GM19468 (cell line): ENCODE results near the gene HBG1.
"Not testable (repeated sequence)": the region's sequence is repeated elsewhere in the genome, so short reads cannot be mapped to it uniquely, and the experiment has no call there.

Experiments
- ATAC-seq: cut with Tn5 transposase; IDR thresholded peaks from one replicate; pipeline ENCODE4 v1.9.1; 2021; ENCODE audit warnings: mild to moderate bottlenecking, moderate library complexity, moderate number of reproducible peaks; ENCODE audit not compliant: unreplicated experiment; ENCODE audit errors: extremely low read depth

Gene HBG1

DNA sequence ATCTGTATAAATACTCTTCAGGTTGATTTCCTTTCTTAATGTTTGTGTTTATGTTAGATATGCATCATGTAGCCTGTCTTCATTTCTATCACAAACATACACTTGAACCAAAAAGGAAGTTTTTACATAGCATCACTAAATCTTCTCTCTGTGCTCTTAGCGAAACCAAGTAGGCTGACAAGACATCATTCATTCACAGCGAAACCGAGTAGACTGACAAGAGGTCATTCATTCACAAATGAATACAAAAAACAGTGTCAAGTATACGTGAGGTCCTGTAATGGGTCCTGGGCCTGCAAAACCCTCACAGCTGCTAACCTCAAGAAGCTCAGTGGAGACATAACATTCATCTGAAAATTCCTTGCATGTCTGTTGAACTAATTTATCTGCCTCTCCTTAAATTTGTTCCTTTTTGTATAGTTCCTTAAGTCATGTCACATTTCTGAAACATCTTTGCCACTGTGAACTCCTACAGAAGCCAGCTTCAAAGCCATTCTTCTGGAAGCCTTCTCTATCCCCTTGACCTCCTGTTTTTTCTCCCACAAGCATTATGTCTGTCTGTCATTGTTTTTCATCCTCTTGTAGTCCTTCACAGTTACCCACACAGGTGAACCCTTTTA lies 29.9 kb upstream of the HBG1 start:
- no peak for ATAC-seq

DNA sequence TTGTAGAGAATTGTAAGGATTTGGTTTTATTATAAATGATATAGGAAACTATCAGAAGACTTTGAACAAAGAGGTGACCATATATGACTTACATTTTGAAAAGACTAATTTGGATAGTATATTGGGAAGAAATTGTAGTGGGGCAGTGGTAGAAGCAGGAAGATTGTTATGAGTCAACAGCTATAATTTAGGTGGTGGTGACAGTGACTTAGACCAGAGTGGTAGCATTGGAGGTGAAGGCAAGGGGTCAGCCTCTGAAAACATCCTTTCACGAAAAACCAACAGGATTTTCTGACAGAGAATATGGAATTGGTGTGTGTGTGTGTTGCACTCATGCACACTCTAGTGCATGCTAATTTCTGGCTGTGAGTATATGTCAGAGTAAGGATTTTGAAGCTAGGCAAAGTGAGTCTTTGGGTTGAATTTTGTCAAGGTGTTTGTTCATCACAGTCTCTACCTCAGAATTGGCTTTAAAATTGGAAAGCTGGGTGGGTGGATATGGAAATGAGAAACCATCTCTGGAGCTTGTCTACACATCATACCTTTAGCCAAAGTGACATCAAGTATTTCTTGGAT lies 28.2 kb upstream of the HBG1 start:
- ATAC-seq: no peak

GRCh38 chr11:5276697-5277096 lies 27.0 kb upstream of the HBG1 start:
- ATAC-seq: no peak

DNA sequence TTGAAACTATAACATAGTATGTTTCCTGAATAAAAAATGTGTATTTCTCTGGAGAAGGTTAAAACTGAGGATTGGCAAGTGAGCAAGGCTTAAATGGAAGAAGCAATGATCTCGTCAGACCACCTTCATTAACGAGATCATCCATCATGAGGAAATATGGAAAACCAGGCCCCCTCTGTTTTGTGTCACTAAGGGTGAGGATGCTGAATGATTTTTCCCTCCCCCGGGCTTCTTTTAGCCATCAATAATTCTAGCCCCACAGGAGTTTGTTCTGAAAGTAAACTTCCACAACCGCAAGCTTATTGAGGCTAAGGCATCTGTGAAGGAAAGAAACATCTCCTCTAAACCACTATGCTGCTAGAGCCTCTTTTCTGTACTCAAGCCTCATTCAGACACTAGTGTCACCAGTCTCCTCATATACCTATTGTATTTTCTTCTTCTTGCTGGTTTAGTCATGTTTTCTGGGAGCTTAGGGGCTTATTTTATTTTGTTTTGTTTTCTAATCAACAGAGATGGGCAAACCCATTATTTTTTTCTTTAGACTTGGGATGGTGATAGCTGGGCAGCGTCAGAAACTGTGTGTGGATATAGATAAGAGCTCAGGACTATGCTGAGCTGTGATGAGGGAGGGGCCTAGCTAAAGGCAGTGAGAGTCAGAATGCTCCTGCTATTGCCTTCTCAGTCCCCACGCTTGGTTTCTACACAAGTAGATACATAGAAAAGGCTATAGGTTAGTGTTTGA lies 25.9 kb upstream of the HBG1 start:
- no peak for ATAC-seq

DNA sequence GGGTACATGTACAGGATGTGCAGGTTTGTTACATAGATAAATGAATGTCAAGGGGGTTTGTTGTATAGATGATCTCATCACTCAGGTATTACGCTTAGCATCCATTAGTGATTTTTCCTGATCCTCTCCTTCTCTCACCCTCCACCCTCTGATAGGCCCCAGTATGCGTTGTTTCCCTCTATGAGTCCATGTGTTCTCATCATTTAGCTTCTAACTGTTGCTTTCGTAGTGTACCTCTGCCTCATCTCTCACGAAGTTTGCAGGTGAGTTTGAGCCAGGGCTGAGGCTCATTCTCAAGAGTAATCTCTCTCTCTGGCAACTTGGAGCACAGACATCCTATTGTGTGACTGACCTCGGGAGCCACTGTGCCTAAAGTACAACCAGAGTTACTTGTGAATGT lies 24.7 kb upstream of the HBG1 start:
- no peak for ATAC-seq

DNA sequence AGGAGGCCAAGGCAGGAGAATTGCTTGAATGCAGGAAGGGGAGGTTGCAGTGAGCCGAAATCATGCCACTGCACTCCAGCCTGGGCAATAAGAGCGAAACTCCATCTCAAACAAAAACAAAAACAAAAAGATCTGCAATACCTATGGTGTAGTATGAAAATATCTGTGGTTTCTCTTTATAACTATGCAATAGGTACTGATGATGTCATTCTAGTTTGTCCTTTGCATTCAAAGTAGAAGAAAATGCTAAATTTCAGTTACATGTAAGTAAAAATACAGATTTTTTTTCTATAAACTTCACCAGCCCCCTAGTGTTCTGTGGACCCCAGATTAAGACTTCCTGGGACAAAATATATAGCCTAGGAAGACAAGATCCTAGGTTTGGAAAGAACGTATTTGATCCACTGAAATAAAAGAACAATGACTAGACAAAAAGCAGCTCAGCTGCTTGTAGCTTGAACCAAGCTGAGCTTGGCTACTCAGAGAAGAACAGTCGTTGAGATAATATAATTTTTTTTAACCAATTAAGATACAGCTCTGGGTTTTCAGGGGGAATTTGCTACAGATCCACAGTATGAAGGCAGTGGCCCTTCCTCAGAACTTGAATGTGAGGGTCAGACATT lies 22.8 kb upstream of the HBG1 start:
- no peak for ATAC-seq

DNA sequence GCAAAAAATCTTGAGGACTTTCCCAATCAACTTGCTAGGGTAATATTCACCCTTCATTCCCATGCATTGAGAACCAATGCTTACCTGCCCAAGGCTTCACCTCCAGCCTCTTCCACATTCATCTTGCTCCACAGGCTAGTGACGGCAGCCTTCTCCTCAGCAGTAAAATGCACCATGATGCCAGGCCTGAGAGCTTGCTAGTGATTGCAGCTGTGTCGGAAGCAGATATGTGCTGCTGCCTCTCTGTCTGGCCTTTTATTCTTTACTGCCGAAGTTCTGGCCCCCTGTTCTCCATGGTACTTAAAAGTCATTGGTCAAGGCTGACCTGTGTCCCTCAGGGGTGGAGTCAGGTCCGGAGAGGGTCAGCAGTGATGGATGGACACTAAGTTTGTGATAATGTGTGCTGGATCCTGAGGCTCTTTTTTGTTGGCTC lies 20.1 kb upstream of the HBG1 start, which contains the start of gene HBE1:
TSS of gene HBE1 (minus strand) at position 231 of the 433 bp plus-strand sequence. CDS start at position 176, 55 bp downstream.
- no peak for ATAC-seq

GRCh38 chr11:5267033-5267563 lies 17.4 kb upstream of the HBG1 start:
- ATAC-seq: no peak

- no peak for ATAC-seq
Measured at GRCh38 chr11:5266609-5267008, 17.0 kb upstream of the HBG1 start.

GRCh38 chr11:5265832-5266231 lies 16.2 kb upstream of the HBG1 start:
- no peak for ATAC-seq

DNA sequence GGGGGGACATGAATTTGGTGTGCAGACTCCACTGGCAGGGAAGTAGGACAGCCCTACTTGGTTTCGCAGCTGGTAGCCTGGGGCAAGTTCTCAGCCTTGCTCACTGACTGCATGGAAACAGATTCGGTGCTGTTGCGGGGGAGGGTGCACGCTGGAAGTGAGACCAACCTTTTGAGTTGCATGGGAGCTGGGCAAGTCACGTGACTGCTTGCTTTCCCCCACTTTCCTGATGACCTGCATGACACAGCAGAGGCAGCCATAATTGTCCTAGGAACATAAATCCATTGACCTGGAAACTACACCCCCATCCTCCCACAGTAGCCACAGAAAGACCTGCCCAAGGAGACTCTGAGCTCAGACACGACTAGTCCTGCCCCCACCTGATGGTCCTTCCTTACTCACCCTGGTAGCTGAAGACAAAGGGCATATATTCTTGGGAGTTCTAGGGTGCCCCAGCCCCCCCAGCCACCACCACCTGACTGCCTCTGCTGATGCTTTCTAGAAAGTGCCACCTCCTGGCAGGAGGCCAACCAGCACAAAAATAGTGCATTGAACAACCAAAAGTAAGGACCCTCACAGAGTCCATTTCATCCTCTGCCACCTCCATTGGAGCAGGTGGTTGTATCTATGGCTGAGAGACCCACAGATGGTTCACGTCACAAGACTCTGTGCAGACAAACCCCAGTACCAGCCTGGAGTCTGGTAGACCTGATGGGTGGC lies 9.0 kb upstream of the HBG1 start:
- no peak for ATAC-seq

- ATAC-seq: no peak
Measured at GRCh38 chr11:5257296-5257695, 7.6 kb upstream of the HBG1 start.

DNA sequence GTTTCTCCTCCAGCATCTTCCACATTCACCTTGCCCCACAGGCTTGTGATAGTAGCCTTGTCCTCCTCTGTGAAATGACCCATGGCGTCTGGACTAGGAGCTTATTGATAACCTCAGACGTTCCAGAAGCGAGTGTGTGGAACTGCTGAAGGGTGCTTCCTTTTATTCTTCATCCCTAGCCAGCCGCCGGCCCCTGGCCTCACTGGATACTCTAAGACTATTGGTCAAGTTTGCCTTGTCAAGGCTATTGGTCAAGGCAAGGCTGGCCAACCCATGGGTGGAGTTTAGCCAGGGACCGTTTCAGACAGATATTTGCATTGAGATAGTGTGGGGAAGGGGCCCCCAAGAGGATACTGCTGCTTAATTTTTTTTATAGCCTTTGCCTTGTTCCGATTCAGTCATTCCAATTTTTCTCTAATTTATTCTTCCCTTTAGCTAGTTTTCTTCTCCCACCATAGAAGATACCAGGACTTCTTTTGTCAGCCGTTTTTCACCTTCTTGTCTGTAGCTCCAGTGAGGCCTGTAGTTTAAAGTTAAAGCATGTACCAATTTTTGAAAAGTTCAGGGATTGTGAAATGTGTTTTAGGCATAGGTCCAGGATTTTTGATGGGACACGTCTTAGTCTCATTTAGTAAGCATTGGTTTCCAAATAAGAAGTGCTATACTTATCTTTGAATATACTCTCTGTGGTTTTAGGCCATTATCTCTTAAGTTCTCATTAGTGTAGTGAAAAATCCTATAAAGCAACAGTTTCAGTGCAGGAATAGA lies 5.2 kb upstream of the HBG1 start, which contains the start of gene HBG2:
TSS of gene HBG2 (minus strand) at position 136 of the 768 bp plus-strand sequence. CDS start at position 83, 53 bp downstream.
- not testable (repeated sequence) for ATAC-seq

- ATAC-seq: not testable (repeated sequence)
Measured at GRCh38 chr11:5254023-5254422, 4.4 kb upstream of the HBG1 start.

- ATAC-seq: not testable (repeated sequence)
Measured at GRCh38 chr11:5253440-5253839, 3.8 kb upstream of the HBG1 start.

GRCh38 chr11:5252919-5253265 lies 3.2 kb upstream of the HBG1 start:
- ATAC-seq: no peak

- no peak for ATAC-seq
Measured at GRCh38 chr11:5252192-5252918, 2.7 kb upstream of the HBG1 start.

GRCh38 chr11:5251746-5252145 lies 2.1 kb upstream of the HBG1 start:
- ATAC-seq: no peak
